HG03064 (cell line): ENCODE measurements around the gene ATM.
"Not testable (repeated sequence)": the region's sequence is repeated elsewhere in the genome, so short reads cannot be mapped to it uniquely, and the experiment has no call there.

Source experiments
- ATAC-seq: cut with Tn5 transposase; IDR thresholded peaks from one replicate; pipeline ENCODE4 v1.9.1; 2021; ENCODE audit warnings: low read depth; ENCODE audit not compliant: unreplicated experiment

The ATM gene

DNA sequence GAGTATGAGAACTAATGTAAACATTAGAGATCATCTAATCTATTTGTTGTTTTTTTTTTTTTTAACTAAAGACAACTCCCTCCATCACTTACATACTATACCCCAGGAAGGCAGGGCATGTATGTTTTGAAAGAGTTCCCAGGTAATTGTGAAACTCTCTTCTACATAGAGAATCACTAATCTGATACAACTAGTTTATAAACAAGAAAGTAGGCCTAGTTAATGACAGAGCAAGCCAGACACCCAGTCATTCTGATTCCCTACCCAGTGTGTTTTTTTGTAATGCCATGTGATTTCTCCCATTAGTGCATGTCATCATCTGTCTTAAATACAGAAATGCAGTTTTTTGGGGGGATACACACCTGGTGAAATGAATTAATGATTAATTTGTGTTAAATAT is 123.6 kb downstream of the ATM start:
- ATAC-seq, result no peak

DNA sequence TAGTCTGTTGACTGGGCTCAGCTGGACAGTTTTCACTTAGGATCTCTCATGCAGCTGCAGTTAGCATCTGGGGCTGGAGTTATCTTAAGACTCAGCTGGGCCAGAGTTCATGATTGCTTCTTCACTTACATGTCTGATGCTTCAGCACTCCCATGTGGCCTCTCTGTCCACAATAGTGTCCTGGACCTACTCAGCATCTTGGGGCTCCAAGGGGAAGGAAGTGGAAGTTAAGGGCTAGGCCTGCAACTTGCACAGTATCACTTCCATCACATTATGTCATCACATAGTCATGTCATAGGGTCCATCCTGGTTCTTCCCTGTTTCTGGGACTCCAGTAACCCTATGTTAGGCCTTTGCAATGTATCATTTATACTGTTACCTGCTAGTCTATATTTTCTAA is 128.6 kb downstream of the ATM start:
- no peak for ATAC-seq

DNA sequence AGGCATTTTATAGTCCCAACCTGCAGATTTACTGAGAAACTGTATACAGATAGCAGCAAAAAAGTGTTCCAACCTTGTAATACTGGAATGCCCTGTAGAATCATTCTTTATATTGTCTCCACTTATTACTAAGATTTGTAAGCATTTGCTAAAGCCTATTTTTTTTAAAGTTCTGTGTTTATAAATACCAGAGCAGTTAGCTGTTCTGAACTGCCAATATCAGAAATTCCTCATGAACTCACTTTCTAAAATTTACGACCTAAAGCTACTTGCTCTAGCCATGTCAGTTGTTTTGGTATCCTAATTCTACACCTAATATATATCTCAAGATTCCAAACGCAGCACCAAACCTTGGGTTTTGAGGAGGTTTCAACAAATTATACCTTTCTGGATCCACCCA is 141.3 kb downstream of the ATM start:
- no peak for ATAC-seq

DNA sequence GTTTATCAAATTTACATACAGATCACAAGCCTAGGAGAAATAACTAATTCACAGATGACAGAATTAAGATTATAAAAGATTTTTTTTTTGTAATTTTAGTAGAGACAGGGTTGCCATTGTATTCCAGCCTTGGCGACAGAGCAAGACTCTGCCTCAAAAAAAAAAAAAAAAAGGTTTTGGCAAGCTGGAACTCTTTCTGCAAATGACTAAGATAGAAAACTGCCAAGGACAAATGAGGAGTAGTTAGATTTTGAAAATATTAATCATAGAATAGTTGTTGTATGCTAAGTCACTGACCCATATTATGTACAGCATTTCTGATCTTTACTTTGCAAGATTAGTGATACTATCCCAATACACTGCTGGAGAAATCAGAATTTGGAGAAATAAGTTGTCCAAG is 145.3 kb downstream of the ATM start:
- ATAC-seq, result no peak

DNA sequence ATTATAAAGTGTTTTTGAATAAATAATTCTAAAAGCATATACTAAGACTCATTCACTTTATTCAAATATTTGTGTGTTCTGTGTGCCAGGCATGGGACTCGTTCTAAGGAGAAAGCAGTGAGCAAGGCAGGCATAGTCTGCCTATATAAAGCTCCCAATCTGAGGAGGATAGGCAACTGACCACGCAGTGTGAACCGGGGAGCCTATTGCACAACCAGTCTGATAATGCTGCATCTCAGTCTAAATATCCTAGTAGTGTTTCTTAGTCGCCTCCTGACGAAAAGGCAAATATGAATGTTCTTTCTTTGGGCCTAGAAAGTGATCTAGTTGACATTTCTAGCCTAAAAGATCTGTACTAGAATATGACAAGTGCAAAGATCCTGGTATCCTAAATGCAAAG is 146.2 kb downstream of the ATM start:
- ATAC-seq, result no peak

DNA sequence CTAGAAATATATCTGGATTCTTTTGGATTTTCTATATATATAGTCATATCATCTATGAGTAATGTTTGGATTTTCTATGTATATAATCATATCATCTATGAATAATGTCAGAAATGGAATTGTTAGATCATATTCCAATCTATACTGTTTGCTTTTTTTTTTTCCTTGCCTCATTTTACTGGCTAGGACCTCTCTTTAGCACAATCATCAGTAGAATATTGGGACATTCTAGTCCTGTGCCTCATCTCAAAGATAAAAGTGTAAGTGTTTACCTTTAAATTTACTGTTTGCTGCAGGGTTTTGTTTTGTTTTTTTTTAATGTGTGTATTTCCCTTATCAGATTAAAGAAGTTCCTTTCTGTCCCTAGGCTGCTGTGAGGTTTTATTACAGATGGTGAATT is 147.4 kb downstream of the ATM start:
- no peak for ATAC-seq

DNA sequence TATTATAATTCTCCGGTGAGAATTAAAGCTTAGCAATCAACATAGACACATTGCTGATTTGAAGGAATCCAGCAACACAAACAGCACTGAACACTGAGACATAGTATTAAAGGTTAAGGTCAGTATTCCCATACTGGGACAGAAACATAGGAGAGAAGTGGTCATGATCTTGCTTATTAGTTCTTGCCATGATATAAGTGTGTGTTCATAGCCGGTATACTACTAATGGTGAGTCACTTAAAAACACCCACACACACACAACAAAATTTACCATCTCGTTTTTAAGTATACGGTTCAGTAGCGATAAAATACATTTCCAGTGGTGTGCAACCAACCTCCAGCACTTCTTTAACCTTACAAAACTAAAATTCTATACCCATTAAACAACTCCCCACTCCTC is 148.1 kb downstream of the ATM start:
- ATAC-seq, result no peak

DNA sequence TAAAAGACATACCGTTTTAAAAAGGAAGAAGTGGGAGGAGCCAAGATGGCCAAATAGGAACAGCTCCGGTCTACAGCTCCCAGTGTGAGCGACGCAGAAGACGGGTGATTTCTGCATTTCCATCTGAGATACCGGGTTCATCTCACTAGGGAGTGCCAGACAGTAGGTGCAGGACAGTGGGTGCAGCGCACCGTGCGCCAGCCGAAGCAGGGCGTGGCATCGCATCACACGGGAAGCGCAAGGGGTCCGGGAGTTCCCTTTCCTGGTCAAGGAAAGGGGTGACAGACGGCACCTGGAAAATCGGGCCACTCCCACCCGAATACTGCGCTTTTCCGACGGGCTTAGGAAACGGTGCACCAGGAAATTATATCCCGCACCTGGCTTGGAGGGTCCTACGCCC is 150.6 kb downstream of the ATM start:
- ATAC-seq, result not testable (repeated sequence)

DNA sequence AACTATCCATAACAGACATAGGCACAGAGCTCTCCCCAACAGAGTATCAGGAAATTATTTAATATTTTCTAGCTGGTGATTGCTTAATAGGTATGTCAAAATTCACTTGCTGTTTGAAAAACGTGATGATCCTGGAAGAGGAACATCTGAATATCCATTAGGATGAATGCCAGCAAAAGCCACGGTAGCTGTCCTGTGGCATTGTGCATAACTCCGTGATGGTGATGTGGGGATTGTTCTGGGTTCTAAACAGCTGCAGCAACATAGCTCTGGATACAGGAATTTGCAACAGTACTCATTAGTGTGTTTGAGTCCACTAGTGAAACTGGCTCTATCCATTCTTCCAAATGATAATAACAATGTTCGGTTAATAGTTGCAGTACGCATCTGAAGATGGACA is 165.7 kb downstream of the ATM start:
- no peak for ATAC-seq

DNA sequence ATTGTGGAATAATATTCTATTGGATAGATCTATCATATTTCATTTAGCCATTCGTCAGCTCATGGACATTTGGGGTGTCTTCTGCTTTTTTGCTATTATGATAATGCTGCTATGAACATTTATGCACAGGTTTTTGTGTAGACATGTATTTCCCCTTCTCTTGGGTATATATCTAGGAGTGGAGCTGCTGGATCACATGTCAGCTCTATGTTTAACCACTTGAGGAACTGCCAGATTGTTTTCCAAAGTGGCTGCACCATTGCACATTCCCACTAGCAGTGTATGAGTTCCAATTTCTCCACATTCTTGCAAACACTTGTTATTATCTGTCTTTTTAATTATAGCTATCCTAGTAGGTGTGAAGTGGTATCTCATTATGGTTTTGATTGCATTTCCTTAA is 169.5 kb downstream of the ATM start:
- no peak for ATAC-seq

DNA sequence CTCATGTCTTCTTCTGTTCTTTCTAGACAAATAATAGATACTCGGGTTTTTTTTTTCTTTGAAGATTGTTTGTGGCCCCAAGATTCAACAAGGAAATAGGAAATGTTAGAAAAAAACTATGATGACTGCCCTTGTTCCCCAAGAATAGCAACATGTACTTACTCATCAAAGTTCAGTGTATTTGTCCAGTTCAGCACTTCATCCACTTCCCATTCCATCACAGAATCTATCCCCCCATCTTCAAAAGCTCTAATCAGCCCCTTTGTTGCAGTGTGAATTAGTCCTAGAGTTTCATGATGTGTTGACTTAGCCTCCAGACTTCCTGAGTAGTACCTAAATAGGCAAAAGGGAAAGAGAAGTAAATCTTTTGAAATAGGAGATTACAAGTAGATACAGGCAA is 170.2 kb downstream of the ATM start:
- no peak for ATAC-seq

DNA sequence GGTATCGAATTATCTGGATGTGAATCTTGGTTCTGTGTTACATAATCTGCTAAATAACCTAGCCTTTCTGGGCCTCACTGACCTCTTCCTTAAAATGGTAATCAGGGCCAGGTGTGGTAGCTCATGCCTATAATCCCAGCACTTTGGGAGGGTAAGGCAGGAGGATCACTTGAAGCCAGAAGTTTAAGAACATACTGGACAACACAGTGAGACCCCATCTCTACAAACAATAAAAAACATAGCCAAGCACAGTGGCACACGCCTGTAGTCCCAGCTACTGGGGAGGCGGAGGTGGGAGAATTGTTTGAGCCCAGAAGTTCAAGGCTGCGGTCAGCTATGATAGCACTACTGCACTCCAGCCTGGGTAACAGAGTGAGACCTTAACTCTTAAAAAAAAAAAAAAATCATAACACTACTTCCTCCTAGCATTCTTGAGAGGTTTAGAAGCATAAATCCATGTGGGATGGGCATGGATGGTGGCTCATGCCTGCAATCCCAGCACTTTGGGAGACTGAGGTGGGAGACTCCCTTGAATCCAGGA is 171.9 kb downstream of the ATM start:
- ATAC-seq, result no peak

DNA sequence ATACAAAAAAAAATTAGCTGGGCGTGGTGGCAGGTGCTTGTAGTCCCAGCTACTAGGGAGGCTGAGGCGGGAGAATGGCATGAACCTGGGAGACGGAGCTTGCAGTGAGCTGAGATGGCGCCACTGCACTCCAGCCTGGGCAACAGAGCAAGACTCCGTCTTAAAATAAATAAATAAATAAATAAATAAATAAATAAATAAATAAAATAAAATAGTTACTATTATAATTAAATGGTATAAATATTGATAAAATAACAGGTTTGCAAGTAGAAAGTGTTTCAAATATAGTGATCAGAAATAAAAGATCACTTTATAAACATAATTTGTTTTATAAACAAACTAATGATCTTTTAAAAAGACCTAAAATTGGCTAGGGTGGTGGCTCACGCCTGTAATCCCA is 173.8 kb downstream of the ATM start:
- not testable (repeated sequence) for ATAC-seq

DNA sequence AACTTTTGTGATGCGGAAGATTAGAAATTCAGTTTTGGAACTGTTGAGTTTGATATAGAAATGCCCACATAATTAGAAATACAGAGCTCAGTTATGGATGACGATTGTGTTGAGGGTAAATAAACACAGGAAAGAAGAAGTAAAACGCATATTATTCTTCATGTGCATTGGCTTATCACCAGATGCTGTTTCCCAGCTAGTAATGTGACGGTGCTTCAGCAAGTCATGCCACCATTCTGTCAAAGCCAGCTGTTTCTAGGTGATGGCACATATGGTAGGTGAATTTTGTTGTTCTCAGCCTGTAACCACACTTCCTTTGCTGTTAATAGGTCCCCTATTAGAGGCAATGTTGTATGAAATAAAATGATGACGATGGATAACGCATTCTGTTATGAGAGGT is 175.6 kb downstream of the ATM start:
- ATAC-seq, result no peak

DNA sequence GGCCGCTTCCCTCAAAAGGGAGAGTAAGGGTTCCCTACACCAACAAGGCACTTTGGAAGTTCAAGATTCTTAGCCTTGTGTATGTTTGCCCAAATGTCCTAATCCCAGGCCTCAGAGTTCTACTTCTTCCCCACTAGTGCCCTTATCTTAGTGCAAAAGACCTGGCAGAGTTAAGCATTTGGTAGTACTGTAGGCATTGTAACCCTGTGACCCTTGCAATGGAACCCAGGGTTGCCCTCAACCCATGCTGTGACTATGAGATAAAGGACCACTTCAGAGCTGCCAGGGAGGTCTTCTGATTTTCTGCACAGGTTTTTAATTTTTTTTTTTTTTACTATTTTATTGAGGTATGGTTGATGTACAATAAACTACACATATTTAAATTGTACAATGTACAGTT is 179.4 kb downstream of the ATM start:
- no peak for ATAC-seq

DNA sequence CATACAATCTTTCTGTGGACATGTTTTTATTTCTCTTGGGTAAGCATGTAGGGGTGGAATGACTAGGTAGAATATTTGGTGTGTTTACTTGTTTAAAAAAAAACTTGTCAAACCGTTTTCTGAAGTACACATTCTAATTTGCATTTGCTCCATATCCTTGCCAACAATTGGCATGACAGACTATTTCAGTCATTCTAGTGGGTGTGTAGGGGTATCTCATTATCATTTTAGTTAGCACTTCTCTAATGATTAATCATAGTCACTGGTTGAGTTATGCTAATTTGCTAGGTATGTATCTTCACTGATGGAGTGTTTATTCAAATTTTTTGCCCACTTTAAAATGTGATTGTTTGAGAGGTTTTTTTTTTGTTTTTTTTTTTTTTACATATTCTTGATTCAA is 180.2 kb downstream of the ATM start:
- ATAC-seq, result no peak

DNA sequence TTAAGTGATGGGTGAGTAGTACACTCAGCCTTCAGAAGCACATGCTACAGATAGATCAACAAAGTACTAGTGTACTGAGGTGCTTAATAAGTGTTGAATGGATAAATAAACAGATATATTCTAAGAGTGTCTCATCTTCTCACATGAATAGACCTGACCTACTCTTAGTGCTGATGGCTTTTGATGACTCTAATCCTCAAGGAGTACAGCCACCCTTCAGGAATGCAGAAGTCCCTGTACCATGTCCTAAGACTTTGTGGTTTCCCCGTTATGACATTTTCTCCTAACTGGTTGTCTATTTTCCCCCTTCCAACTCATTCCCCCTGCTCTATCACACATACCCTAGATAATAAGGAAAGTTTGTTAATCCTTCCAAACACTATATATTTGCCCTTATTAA is 182.8 kb downstream of the ATM start:
- ATAC-seq, result no peak

DNA sequence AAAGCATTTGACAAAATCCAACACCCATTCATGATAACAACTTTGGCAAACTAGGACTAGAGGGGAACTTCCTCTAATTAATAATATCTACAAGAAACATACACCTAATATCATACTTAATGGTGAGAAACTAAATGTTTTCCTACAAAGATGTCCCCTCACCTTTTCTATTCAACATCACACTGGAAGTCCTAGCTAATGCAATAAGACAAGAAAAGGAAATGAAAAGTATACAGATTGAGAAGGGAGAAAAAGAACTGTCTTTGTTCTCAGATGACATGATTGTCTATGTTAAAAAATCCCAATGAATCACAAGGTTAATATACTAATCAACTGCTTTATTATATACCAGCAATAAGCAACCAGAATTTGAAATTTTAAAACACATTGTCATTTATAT is 192.1 kb downstream of the ATM start:
- ATAC-seq, result no peak

DNA sequence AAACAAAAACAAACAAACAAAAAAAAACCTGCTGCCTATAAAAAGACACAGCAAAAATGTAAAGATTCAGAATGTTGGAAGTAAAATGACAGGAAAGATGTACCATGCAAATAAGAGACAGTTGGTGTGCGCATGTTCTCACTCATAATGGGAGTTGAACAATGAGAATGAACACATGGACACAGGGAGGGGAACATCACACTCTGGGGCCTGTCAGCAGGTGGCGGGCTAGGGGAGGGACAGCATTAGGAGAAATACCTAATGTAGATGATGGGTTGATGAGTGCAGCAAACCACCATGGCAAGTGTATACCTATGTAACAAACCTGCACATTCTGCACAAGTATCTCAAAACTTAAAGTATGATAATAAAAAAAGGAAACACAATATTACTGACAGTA is 194.7 kb downstream of the ATM start:
- not testable (repeated sequence) for ATAC-seq
